Activated naive CD8-positive, alpha-beta T cell treated with anti-CD3 and anti-CD28 coated beads, Interleukin-2, amount 50 U/mL, for 24 hours (primary cell): ENCODE data around the gene TBCC.

ENCODE experiments used
- ATAC-seq: fragments of 150-1000 bp; cut with Tn5 transposase; one replicate; pipeline ENCODE4 v1.10.0; 2021
- DNase-seq: peaks from one replicate; pipeline ENCODE4 v3.0.0; 2021
- H3K27ac Mint-ChIP-seq: one replicate; pipeline ENCODE4 v1.8.0; 2021; ENCODE audit warnings: mild to moderate bottlenecking, mixed read lengths
- H3K27me3 Mint-ChIP-seq: one replicate; pipeline ENCODE4 v1.8.0; 2021; ENCODE audit warnings: mixed read lengths
- H3K36me3 Mint-ChIP-seq: one replicate; pipeline ENCODE4 v1.8.0; 2021; ENCODE audit warnings: low read depth, mixed read lengths
- H3K4me1 Mint-ChIP-seq: one replicate; pipeline ENCODE4 v1.8.0; 2021; ENCODE audit warnings: mixed read lengths
- H3K4me3 Mint-ChIP-seq: one replicate; pipeline ENCODE4 v1.8.0; 2021; ENCODE audit warnings: mild to moderate bottlenecking, moderate library complexity, mixed read lengths
- H3K9me3 Mint-ChIP-seq: one replicate; pipeline ENCODE4 v1.8.0; 2021; ENCODE audit warnings: mixed read lengths

The TBCC gene

DNA sequence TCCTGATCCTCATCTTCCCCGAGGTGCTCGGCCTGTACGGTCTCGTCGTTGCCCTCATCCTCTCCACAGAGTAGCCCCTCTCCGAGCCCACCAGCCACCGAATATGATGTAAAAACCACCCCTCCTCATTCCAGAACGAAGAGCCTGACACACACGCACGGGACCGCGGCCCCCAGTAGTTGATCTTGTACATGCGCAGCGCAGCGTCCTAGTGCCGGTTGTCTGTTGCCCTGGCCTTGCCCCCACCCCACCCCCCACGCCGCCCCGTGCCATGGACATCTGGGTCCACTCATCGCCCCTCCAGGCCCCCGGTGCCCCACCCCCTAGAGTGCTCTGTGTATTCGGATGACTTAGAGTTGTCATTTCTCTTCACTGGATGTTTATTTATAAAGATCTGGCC is 18.3 kb downstream of the TBCC start:
- peak overlapping the region; percentile 97 for H3K27ac Mint-ChIP-seq
- H3K9me3 Mint-ChIP-seq, result no peaks in the 10 kb centered on the region
- ATAC-seq, result no peak

DNA sequence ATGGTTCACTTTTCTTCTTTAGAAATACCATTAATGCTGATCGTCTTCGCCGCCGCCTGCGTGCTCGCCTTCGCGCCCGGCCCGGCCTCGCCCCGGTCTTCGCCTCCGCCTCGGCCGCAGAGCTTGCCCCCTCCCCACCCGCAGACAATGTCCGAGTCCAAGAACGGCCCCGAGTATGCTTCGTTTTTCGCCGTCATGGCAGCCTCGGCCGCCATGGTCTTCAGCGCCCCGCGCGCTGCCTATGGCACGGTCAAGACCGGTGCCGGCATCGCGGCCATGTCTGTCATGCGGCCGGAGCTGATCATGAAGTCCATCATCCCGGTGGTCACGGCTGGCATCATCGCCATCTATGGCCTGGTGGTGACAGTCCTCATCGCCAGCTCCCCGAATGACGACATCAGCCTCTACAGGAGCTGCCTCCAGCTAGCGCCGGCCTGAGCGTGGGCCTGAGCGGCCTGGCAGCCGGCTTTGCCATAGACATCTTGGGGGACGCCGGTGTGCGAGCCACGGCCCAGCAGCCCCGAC is 18.8 kb downstream of the TBCC start:
- ATAC-seq, result no peak
- Mint-ChIP-seq H3K9me3 (no peaks in the 10 kb centered on the region), H3K27me3 (no peaks in the 10 kb centered on the region), H3K27ac (peak overlapping the region; percentile 97), H3K4me1 (peaks cover 18% of the 10 kb centered on the region), H3K4me3 (peak overlapping the region; percentile 80), H3K36me3 (no peaks in the 10 kb centered on the region)
- DNase-seq, result peak; percentile 28

More for the DNA sequence above, 18.3 kb downstream of the TBCC start:
- no peaks in the 10 kb centered on the region for H3K36me3 Mint-ChIP-seq
- H3K27me3 Mint-ChIP-seq, result no peaks in the 10 kb centered on the region
- no peak for DNase-seq
- H3K4me3 Mint-ChIP-seq, result peak overlapping the region; percentile 80
- peaks cover 18% of the 10 kb centered on the region for H3K4me1 Mint-ChIP-seq

GRCh38 chr6:42726485-42727086 is 19.3 kb downstream of the TBCC start:
- Mint-ChIP-seq H3K27ac (peak overlapping the region; percentile 97), H3K27me3 (no peaks in the 10 kb centered on the region), H3K36me3 (no peaks in the 10 kb centered on the region), H3K9me3 (no peaks in the 10 kb centered on the region), H3K4me1 (peaks cover 18% of the 10 kb centered on the region), H3K4me3 (peak overlapping the region; percentile 80)
- ATAC-seq (peak; percentile 96), DNase-seq (peak; percentile 64)

DNA sequence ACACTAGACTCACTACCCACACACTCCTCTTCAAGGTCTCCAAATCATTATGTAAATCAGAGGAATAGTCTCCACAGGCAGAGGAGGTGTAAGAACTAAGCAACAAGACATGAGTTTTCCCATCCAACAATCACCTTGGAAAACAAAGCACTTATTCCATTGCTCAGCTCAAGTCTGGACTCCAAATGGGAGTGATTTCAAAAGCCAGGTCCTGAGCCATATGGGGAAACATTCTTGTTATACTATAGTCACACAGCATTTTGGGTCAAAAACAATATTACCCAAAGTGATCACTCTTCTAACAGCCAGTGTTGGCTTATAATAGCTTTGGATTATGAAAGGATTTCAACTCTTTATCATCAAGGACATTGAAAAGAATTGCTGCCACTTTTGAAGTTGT is 19.9 kb downstream of the TBCC start:
- H3K4me3 Mint-ChIP-seq, result peak overlapping the region; percentile 80
- peaks cover 18% of the 10 kb centered on the region for H3K4me1 Mint-ChIP-seq
- no peaks in the 10 kb centered on the region for H3K27me3 Mint-ChIP-seq
- DNase-seq (no peak), ATAC-seq (no peak)
- no peaks in the 10 kb centered on the region for H3K9me3 Mint-ChIP-seq
- peak overlapping the region; percentile 97 for H3K27ac Mint-ChIP-seq
- no peaks in the 10 kb centered on the region for H3K36me3 Mint-ChIP-seq

DNA sequence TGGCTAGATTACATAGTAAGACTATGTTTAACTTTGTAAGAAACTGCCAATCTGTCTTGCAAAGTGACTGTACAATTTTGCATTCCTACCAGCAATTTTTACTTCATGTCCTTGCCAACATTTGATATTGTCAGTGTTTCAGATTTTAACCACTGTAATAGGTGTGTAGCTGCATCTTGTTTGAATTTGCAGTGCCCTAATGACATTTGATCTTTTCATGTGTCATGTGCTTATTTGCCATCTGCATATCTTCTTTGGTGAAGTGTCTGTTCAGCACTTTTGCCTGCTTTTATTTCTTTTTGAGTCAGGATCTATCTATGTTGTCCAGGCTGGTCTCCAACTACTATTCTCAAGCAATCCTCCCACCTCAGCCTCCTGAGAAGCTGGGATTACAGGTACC is 21.1 kb downstream of the TBCC start:
- peaks cover 18% of the 10 kb centered on the region for H3K4me1 Mint-ChIP-seq
- no peak overlapping the region for H3K27ac Mint-ChIP-seq
- H3K4me3 Mint-ChIP-seq, result no peak overlapping the region
- H3K36me3 Mint-ChIP-seq, result no peaks in the 10 kb centered on the region
- ATAC-seq (no peak), DNase-seq (no peak)
- no peaks in the 10 kb centered on the region for H3K27me3 Mint-ChIP-seq
- H3K9me3 Mint-ChIP-seq, result no peaks in the 10 kb centered on the region

GRCh38 chr6:42722497-42722896 is 23.4 kb downstream of the TBCC start, which contains the start of gene PRPH2:
PRPH2 (minus strand) TSS chr6:42722597; CDS start chr6:42722334, 263 bp downstream.
- Mint-ChIP-seq H3K27ac (no peak within 1 kb of the TSS), H3K4me1 (peaks cover 16% of the 10 kb centered on the region), H3K27me3 (no peaks in the 10 kb centered on the region), H3K4me3 (no peak within 1 kb of the TSS), H3K9me3 (no peaks in the 10 kb centered on the region), H3K36me3 (no peaks in the 10 kb centered on the region)
- ATAC-seq (no peak), DNase-seq (no peak)

- H3K4me3 Mint-ChIP-seq, result no peak overlapping the region
- no peak overlapping the region for H3K27ac Mint-ChIP-seq
- ATAC-seq (no peak), DNase-seq (no peak)
- no peaks in the 10 kb centered on the region for H3K27me3 Mint-ChIP-seq
- no peaks in the 10 kb centered on the region for H3K9me3 Mint-ChIP-seq
- H3K36me3 Mint-ChIP-seq, result no peaks in the 10 kb centered on the region
- H3K4me1 Mint-ChIP-seq, result peaks cover under 1% of the 10 kb centered on the region
Measured at GRCh38 chr6:42720739-42721138, 25.2 kb downstream of the TBCC start.

GRCh38 chr6:42715871-42716270 is 30.0 kb downstream of the TBCC start:
- DNase-seq (no peak), ATAC-seq (no peak)
- no peaks in the 10 kb centered on the region for H3K4me1 Mint-ChIP-seq
- H3K4me3 Mint-ChIP-seq, result no peak overlapping the region
- no peak overlapping the region for H3K27ac Mint-ChIP-seq
- no peaks in the 10 kb centered on the region for H3K27me3 Mint-ChIP-seq
- peaks cover 9% of the 10 kb centered on the region for H3K9me3 Mint-ChIP-seq
- no peaks in the 10 kb centered on the region for H3K36me3 Mint-ChIP-seq

- no peaks in the 10 kb centered on the region for H3K27me3 Mint-ChIP-seq
- no peak for DNase-seq
- no peaks in the 10 kb centered on the region for H3K36me3 Mint-ChIP-seq
- no peak overlapping the region for H3K27ac Mint-ChIP-seq
- peaks cover 9% of the 10 kb centered on the region for H3K9me3 Mint-ChIP-seq
- ATAC-seq, result no peak
- no peaks in the 10 kb centered on the region for H3K4me1 Mint-ChIP-seq
- no peak overlapping the region for H3K4me3 Mint-ChIP-seq
Measured at GRCh38 chr6:42714098-42714761, 31.7 kb downstream of the TBCC start.

GRCh38 chr6:42711930-42712329 is 34.0 kb downstream of the TBCC start:
- H3K27me3 Mint-ChIP-seq, result no peaks in the 10 kb centered on the region
- H3K36me3 Mint-ChIP-seq, result no peaks in the 10 kb centered on the region
- no peak for ATAC-seq
- H3K4me1 Mint-ChIP-seq, result no peaks in the 10 kb centered on the region
- no peak overlapping the region for H3K4me3 Mint-ChIP-seq
- H3K9me3 Mint-ChIP-seq, result peaks cover 9% of the 10 kb centered on the region
- no peak for DNase-seq
- H3K27ac Mint-ChIP-seq, result no peak overlapping the region

DNA sequence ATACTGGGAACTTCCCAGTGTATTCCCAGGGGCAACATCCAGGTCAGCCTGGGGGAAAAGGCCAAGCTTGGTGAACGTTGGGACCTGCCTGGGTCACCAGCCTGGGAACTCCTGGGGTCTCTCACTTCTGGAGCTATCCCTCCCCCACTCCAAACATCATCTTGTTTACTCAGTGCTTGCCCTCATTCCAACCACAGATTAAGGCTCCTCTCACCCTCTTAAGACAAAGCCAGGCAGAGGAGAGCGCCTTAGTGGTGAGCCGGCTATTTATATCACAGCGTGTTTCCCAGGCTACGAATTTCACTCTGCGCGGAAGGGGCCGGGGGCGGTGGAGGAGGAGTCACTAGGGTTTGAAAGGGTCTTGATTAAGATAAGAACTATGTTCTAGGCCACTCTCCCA is 35.6 kb downstream of the TBCC start:
- no peak for DNase-seq
- Mint-ChIP-seq H3K4me3 (no peak overlapping the region), H3K27me3 (no peaks in the 10 kb centered on the region), H3K36me3 (no peaks in the 10 kb centered on the region), H3K27ac (no peak overlapping the region), H3K4me1 (no peaks in the 10 kb centered on the region), H3K9me3 (peaks cover 9% of the 10 kb centered on the region)
- ATAC-seq, result no peak

- Mint-ChIP-seq H3K36me3 (no peaks in the 10 kb centered on the region), H3K27ac (no peak overlapping the region), H3K27me3 (no peaks in the 10 kb centered on the region), H3K4me1 (no peaks in the 10 kb centered on the region), H3K9me3 (peaks cover 9% of the 10 kb centered on the region), H3K4me3 (no peak overlapping the region)
- DNase-seq (no peak), ATAC-seq (no peak)
Measured at GRCh38 chr6:42709871-42710270, 36.0 kb downstream of the TBCC start.

GRCh38 chr6:42708096-42708495 is 37.8 kb downstream of the TBCC start:
- Mint-ChIP-seq H3K4me1 (no peaks in the 10 kb centered on the region), H3K4me3 (no peak overlapping the region)

GRCh38 chr6:42707595-42707994 is 38.3 kb downstream of the TBCC start:
- H3K4me3 Mint-ChIP-seq, result no peak overlapping the region

More at GRCh38 chr6:42708096-42708495, 37.8 kb downstream of the TBCC start:
- DNase-seq, result no peak
- no peaks in the 10 kb centered on the region for H3K36me3 Mint-ChIP-seq
- ATAC-seq, result no peak
- H3K27me3 Mint-ChIP-seq, result no peaks in the 10 kb centered on the region
- no peak overlapping the region for H3K27ac Mint-ChIP-seq
- H3K9me3 Mint-ChIP-seq, result peaks cover 9% of the 10 kb centered on the region

DNA sequence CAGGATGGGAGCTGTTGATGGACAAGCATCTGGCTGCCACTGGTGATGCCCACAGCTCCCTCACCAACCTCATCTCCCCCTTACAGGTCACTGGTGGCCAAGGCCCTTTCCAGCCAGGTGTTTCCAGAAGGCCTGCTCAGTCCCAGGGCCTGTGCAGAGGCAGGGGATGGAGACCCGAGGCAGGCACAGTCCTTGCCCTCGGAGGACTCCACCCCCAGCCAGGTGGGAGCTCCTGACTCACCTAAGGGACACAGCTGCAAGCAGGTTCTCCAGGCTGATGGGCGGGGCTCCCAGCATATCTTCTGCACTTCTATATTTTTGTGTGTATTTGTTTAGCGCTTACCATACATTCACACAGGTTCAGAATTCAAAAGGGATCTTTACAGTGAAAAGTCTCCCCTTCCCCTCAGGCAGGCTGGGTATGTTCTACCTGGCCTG is 40.9 kb downstream of the TBCC start:
- no peak overlapping the region for H3K4me3 Mint-ChIP-seq
- no peaks in the 10 kb centered on the region for H3K27me3 Mint-ChIP-seq
- ATAC-seq (no peak), DNase-seq (no peak)
- H3K36me3 Mint-ChIP-seq, result no peaks in the 10 kb centered on the region
- H3K9me3 Mint-ChIP-seq, result no peaks in the 10 kb centered on the region
- no peak overlapping the region for H3K27ac Mint-ChIP-seq
- no peaks in the 10 kb centered on the region for H3K4me1 Mint-ChIP-seq

More at GRCh38 chr6:42707595-42707994, 38.3 kb downstream of the TBCC start:
- Mint-ChIP-seq H3K4me1 (no peaks in the 10 kb centered on the region), H3K27me3 (no peaks in the 10 kb centered on the region), H3K27ac (no peak overlapping the region), H3K9me3 (peaks cover 9% of the 10 kb centered on the region), H3K36me3 (no peaks in the 10 kb centered on the region)
- ATAC-seq (no peak), DNase-seq (no peak)
